HG03064 (cell line): ENCODE results near the gene PIK3R1.

Experiments
- ATAC-seq: cut with Tn5 transposase; IDR thresholded peaks from one replicate; pipeline ENCODE4 v1.9.1; 2021; ENCODE audit warnings: low read depth; ENCODE audit not compliant: unreplicated experiment

Gene PIK3R1

DNA sequence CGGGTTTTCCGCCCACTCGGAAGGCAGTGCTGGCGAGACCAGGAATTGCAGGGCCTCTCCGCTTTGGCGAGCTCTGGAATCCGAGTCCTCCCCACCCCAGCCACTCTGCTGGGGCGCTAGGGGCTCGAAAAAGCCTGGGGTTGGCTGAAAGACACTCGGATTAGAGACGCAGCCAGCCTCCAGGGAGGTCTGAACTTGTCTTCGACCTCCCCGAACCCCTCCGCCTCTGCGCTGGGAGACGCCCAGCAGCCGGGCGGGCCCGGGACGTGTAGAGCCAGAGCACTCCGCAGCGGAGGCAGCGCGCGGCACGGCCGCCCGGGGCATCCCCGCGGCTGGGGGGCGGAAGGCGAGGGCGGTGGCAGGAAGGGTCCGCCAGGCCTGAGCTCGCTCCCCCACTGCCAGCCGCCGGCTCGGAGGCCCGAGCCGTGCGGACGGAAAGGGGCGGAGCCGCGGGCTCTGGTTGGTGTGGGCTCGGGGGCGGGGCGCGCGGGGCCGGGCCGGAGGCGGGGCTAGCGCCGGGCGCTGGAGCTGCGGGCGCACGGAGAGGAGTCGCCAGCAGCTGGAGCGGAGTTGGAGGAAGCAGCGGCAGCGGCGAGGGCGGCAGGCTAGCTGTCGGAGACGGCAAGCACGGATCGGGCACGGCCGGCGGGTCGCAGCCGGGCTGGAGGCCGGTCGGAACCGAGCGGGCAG is at the start of gene PIK3R1:
Gene PIK3R1, plus strand, starts transcription at position 549 of the 690 bp plus-strand sequence. CDS start 10,920 bp downstream, outside the sequence.
- ATAC-seq, result peak; percentile 82

DNA sequence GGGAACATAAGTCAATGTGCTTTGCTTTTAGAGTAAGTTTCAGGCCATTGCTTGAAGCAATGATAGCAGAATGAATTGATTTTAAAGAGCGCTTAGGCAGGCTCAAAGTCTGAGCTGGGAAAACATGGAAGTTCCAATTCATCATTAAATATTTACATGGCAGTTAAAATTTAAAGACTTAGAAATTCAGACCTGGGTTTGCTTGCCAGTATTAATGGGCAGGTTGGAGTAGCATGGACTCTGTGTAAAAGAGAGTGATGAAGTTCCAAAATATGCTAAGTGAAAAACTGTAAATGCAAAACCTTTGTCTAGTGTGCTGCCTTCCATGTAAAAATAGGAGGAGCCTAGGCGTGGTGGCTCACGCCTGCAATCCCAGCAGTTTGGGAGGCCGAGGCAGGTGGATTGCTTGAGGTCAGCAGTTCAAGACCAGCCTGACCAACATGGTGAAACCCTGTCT is 48.3 kb upstream of the PIK3R1 start:
- ATAC-seq, result no peak

DNA sequence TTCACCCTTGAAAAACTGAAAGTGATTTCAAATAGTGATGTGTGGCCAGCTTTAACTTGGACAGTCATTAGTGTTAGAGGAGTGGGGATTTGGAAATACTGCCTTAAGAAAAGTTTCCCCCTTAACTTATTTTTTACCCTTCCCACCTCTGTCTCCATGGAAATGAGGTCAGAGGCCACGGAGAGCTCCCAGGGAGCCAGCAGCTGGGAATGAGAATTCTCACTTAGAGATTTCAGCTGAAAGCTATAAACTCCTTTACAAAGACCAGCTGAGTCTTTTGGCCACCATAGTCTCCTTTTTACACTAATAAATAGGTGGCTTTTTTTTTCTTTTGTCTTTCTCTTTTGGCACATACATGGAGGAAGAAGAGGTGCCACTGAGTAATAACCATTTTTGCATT is 45.7 kb upstream of the PIK3R1 start:
- ATAC-seq, result no peak

GRCh38 chr5:68170826-68171558 is 44.6 kb upstream of the PIK3R1 start:
- no peak for ATAC-seq

DNA sequence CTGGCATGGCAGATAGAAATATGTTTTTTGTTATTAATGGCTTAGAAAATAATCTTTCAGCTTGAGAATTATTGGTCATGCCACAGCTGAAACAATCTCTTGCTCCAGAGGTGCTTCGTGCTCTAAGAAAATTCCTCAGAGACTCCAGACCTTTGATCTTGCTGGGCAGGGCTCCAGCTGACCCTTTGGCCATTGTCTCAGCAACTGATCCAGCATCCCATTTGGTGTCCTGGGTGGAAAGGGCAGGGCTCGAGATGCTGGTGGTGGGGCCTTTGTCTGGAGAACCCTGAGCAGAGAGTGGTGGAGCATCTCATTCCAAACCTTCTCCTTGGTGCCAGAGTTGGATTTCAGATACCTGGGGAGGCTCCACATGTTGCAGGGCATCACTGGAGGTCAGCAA is 43.2 kb upstream of the PIK3R1 start:
- no peak for ATAC-seq

GRCh38 chr5:68173007-68173406 is 42.5 kb upstream of the PIK3R1 start:
- ATAC-seq, result no peak

DNA sequence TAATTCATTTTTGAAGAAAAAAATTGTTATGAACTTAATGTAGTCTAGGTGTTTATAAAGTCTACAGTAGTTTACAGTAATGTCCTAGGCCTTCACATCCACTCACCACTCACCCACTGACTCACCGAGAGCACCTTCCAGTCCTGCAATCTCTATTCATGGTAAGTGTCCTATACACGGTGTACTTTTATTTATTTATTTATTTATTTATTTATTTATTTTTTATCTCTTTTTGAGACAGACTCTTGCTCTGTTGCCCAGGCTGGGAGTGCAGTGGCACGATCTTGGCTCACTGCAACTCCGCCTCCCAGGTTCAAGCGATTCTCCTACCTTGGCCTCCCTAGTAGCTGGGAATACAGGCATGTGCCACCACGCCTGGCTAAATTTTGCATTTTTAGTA is 39.3 kb upstream of the PIK3R1 start:
- no peak for ATAC-seq

DNA sequence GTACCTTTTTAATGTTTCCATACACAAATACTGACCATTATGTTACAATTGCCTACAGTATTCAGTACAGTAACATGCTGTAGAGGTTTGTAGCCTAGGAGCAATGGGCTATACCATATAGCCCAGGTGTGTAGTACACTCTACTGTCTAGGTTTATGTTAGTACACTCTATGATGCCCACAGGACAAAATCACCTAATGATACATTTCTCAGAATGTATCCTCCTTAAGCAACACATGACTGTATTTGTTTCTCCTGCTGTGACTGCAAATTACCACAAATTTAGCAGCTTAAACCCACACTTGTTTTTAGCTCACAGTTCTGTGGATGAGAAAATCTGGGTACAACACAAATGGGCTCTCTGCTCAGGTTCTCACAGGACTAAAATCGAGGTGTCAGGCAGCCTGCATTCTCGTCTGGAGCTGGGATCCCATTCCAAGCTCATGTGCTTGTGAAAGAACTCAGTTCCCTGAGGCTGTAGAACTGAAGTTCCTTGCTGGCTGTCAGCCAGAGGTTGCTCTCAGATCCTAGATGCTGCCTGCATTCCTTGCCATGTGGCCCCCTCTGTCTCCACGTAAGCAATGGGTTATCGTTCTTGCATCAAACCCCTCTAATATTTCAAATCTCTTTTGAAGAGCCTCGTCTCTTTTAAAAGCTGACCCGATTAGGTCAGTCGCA is 38.6 kb upstream of the PIK3R1 start:
- no peak for ATAC-seq

- ATAC-seq, result no peak
Observed at GRCh38 chr5:68177676-68178075, 37.9 kb upstream of the PIK3R1 start.

- ATAC-seq, result no peak
Observed at GRCh38 chr5:68178579-68178978, 37.0 kb upstream of the PIK3R1 start.

DNA sequence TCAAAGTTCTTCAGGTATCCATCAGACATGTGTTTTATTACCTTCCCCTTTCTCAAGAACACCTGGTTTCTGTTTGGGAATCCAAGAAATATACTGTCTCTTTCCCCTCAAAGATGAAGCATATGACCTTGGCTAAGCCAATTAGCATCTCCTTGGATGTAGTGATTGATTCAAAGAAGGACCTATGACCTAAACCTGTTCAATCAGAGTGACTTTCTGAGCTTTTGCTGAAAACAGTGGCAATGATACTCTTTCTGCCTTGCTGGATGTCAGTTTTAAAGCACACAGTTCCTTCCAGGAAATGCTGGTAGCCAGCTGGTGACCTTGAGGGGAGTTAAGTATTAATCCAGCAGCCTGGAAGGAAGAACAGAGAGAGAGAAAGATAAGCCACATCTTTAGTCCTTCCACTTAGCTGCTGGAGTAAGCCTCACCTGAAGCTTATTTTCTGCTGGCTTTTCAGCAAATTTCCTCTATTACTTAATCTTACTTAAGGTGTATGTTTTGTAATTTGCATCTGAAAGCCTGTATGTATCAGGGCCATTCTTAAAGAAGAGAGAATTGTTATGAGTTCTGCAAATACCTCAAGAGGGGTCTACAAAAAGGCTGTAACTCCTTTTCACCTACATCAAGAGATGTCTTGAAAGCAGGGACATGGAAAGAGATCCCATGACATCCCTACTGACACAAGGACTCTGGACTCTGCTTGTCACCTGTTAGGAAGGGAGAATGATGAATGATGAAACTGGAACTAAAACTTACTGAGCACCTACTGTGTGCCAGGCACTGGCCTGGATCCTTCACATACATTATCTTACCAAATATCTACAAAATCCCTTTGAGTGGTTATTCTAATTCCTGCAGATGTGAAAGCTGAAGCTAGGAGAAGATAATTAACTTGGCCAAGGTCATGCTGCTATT is 35.2 kb upstream of the PIK3R1 start:
- ATAC-seq, result no peak

DNA sequence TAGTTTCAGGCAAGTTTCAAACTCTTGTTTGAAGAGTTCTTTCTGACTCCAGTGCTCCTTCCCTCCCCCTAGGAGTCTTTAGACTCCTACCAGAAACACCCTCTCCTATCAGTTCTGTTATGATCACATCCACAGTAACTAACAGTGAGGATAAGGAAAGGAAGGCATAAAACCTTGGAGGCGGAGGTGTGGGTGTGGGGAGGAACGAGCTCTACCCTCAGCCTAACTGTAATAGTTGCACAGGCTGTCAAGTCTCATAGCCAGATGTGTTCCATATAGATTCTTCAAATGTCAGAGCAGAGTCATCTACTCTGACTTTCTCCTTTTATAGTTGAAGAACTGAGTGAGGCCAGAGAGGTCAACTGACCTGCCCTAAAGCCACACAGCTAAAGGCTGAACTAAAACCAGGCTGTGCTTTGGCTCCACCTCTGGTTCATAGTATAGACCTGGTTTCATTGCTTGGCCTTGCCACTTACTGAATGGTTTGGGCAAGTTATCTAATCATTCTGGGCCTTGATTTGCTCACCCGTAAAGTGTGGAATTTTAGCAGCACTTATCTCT is 34.4 kb upstream of the PIK3R1 start:
- ATAC-seq, result no peak

- no peak for ATAC-seq
Observed at GRCh38 chr5:68182094-68182493, 33.5 kb upstream of the PIK3R1 start.

GRCh38 chr5:68182534-68182933 is 33.0 kb upstream of the PIK3R1 start:
- ATAC-seq, result no peak

- no peak for ATAC-seq
Observed at GRCh38 chr5:68187268-68188055, 28.1 kb upstream of the PIK3R1 start.

- ATAC-seq, result no peak
Observed at GRCh38 chr5:68189171-68189570, 26.4 kb upstream of the PIK3R1 start.

DNA sequence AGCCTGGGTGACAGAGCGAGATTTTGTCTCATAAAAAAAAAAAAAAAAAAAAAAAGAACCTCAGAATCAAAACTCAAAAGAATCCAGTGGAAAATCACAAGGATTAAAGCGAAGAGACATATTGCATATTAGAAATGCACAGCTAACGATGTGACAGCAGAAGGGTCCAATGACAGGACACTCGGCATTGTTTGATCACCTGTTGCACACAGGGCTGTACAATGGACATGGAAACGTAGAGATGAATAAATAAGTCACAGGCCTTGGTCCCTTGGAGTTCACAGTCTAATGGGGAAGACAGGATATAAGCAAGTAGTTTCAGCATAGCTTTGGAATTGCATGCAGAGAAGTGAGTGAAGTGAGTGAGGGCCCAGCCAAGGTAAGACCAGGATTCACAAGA is 25.9 kb upstream of the PIK3R1 start:
- ATAC-seq, result no peak

DNA sequence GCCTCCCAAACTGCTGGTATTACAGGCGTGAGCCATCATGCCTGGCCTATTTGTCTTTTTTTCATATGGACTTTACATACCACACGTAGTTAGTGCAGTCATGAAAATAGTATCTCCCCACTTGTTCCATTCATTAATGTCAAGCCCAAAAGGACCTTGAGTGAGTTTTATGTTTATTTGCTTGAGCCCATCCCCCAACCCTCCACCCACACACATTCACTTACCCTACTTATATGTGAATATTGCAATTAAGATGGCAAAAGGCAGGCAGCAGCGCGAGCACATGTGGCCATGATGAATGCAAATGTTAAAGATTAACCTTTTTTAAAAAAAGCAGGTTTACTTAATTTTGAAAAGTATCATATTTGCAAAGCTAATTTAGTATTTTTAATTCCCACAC is 24.9 kb upstream of the PIK3R1 start:
- no peak for ATAC-seq

- no peak for ATAC-seq
Observed at GRCh38 chr5:68191083-68191791, 24.3 kb upstream of the PIK3R1 start.
